GM12878 (cell line): ENCODE results near the gene ARL4D. TPM values are rescaled to one million over a fixed set of nuclear protein-coding genes. Genes with fewer than 3 reads are reported as not detected.

Experiments
- E2F8 ChIP-seq: fragments of 450-650 bp; IDR thresholded peaks from 2 replicates; pipeline ENCODE4 v1.6.1; 2018; ENCODE audit warnings: mild to moderate bottlenecking, low read depth, moderate library complexity; ENCODE audit not compliant: partially characterized antibody
- JUNB ChIP-seq: IDR thresholded peaks from 2 replicates; pipeline ENCODE4 v1.6.1; 2016; ENCODE audit warnings: antibody characterized with exemption, mild to moderate bottlenecking
- PRDM15 ChIP-seq: fragments of 450-650 bp; formaldehyde crosslinking; IDR thresholded peaks from 2 replicates; pipeline ENCODE4 v1.4.0; 2020; ENCODE audit warnings: mild to moderate bottlenecking, moderate library complexity
- RB1 ChIP-seq: fragments of 450-650 bp; formaldehyde crosslinking; IDR thresholded peaks from 2 replicates; pipeline ENCODE4 v1.6.1; 2017; ENCODE audit warnings: mild to moderate bottlenecking, borderline replicate concordance
- TCF7 ChIP-seq: IDR thresholded peaks from 2 replicates; pipeline ENCODE4 v1.6.1; 2014; ENCODE audit warnings: antibody characterized with exemption, borderline replicate concordance
- ZSCAN29 ChIP-seq: fragments of 450-650 bp; IDR thresholded peaks from 2 replicates; pipeline ENCODE4 v1.6.1; 2017; ENCODE audit warnings: mild to moderate bottlenecking, moderate library complexity
- polyA plus RNA-seq, 11 experiments: library from polyadenylated mRNA; depleted of rRNA in 4 of 11; unstranded in 6 of 11; stranded (reverse) in 5 of 11; fragments of >200 nt; fragmentation: Nextera tagmentation in 4 of 11; fragmentation: Illumina TruSeq in 1 of 11; extraction: Ambion mirVana in 4 of 11; extraction: Trizol in 1 of 11; gene quantifications; 1 replicate in 1 of 11; 2 replicates in 10 of 11; pipeline versions ENCODE4 v1.2.1 to v1.2.3, GENCODE V29; 2011 to 2016; ENCODE audit warnings: inconsistent platforms in 2 of 11, missing spikeins in 2 of 11, low read depth in 1 of 11
- total RNA-seq, 4 experiments: library from RNA; depleted of rRNA in 3 of 4; stranded (reverse); fragments of >200 nt in 3 of 4; fragmentation: Illumina TruSeq in 1 of 4; extraction: Trizol in 1 of 4; gene quantifications; 2 replicates each; pipeline versions ENCODE4 v1.2.1 to v1.2.3, GENCODE V29; 2013 to 2021

The ARL4D gene
- total and polyA plus RNA-seq, 10 of the 15 experiments (the other 5 are each of a cell fraction or from before 2014, with no cell fraction given): 0.10 to 1.5 (median 0.75) TPM

- TF ChIP-seq ZSCAN29 (no peak), E2F8 (no peak), PRDM15 (no peak), TCF7 (no peak), JUNB (no peak), RB1 (no peak)
Observed at GRCh38 chr17:43373356-43373755, 25.4 kb upstream of the ARL4D start (continued).
